GM18858 (cell line): ENCODE measurements around the gene KLF13.

ENCODE experiments used
- ATAC-seq: cut with Tn5 transposase; IDR thresholded peaks from one replicate; pipeline ENCODE4 v1.9.1; 2021; ENCODE audit not compliant: unreplicated experiment

KLF13 gene

DNA sequence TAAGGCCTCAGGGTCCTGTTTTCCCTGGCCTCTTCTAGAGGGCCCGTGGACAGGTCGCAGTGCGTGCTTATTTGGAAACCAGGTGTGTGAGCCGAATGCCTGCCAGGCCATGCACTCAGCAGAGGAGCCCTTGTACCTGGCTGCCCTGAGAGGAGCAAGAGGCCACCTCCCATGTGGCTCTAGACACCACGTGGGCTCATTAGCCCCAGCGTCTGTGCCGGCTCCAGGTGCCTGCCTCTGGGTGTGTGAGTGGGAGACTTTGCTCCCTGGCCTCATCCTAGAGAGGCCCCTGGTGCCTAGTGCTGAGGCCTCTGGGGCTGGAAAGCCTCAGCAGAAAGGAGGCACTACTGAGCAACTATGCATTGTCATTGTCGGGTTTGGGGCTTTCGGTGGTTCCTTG lies 50.4 kb downstream of the KLF13 start:
- no peak for ATAC-seq

DNA sequence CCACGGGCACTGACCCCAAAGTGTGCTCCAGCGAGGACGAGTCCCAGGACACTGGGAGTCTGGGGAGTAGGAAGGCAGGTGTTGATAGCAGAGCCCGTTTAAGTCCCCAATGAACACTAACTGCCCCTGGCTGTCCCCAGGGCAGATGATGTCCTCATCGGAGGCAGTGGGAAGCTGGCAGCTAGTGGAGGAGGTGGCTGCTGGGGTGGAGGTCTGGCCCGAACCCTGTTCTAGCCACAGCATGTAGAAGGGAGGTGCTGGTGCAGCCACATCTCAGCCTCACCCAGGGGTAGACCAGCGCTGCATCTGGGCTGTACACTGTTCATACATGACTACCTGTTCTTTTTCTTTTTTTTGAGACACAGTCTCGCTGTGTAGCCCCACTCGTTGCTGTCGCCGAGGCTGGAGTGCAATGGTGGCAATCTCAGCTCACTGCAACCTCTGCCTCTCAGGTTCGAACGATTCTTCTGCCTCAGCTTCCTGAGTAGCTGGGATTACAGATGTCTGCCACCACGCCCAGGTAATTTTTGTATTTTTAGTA lies 51.8 kb downstream of the KLF13 start:
- no peak for ATAC-seq

DNA sequence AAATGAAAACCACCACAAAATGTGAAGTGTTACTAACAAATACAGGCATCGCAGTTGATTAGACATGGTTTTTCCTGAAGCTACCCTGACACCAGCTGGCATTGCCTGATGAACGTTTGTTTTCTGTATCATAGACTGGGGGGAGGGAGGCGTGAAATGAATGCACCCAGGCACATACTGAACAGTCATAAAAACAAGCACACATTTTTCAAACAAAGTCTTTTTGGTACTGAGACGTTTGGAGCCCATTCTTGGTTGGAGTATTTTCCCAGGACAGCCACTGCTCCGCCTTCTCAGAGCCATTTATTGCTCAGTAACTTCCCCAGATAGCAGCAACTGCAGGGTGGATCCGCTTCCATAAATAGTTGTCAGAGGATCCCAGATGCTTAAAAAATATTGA lies 52.4 kb downstream of the KLF13 start:
- ATAC-seq, result no peak

DNA sequence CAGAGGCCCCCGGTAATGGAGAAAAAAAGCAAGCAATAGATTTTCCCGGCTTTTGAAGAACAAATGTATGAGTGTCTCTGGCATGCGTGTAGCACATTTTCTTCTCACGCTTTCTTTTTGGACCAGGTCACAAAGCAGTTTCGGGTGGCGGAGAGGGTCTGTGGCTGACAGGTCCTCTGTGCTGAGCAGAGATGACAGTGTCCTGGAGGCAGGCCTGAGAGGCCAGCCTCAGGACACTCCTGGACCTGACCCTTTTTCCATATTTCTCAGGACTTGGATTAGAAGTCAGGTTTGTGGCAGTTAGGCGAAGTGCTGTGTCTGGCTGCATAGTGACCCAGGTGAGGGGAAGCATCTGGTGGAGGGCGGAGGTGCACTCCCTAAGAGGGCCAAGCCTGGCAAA lies 52.9 kb downstream of the KLF13 start:
- no peak for ATAC-seq

DNA sequence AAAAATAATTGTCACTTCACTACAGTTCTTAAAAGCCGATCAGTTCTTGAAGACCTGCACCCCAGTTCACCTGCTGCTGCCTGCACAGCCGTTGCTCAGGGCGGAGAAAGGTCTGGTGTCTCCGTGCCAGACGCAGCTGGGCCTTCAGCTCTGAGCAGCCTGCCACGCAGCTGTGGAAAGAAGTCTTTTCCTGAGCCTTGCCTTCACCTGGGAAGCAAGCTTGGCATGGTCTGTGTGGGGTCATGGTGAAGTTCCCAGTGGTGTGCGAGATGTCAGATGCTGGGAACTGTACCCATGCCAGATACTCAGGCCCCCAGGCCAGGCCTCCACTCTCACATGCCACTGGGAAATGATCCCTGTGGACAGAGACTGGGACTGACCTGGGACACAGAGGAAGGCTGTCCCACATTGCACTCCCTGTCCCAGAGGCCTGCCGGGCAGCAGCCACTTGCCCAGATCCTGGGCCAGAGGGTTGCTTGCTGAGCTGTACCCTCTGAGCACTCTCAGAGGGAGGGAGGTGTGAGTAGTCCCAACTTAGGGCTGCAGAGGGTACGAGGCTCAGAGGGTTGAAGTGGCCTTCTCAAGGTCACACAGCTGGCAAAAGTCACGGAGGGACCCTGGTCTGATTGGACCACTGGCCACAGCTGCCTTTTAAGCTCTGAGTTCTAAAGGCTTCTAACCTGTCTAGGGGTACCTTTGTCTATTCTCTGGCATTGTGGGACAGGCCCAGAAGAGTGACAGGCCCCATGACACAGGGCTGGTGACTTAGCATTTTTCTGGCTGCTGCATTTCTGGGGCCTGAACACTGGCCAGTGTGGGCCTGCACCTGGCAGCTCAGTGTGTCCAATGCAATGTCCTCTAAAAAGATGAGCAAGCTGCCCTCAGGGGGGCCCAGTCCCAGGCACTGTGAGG lies 55.4 kb downstream of the KLF13 start:
- no peak for ATAC-seq

DNA sequence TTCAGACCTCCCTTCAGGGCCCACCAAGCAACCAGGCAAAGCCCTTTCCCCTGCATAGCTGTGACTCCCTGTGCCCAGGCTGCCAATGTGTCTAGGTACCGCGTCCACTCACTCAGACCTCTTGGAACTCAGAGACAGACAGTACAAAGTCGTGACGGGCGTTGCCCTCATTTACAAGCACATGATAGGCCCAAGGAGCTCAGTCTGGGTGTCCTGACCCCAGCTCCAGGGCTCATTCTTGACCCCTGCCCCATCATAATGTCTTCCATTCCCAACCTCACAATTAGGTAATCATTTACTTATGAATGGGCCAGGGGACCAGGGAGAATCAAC lies 56.0 kb downstream of the KLF13 start:
- no peak for ATAC-seq

DNA sequence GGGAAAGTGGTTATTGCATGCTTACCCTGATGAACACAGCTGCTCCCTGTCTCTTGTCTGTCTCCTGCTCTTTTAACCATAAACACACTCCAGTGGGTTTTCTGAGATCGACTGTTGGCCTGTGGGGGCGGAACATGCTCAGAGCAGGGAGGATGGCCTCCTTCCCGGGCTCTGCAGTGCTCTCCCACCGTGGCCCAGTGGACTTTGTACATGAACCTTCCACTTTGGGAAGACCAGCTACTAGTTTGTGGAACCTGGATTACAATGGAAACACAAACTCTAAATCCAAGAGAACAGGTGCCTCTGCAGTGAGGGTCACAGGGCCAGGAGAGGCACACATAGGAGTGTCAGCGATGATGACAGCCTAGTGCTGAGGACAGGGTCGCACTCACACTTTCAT lies 56.5 kb downstream of the KLF13 start:
- ATAC-seq, result no peak

DNA sequence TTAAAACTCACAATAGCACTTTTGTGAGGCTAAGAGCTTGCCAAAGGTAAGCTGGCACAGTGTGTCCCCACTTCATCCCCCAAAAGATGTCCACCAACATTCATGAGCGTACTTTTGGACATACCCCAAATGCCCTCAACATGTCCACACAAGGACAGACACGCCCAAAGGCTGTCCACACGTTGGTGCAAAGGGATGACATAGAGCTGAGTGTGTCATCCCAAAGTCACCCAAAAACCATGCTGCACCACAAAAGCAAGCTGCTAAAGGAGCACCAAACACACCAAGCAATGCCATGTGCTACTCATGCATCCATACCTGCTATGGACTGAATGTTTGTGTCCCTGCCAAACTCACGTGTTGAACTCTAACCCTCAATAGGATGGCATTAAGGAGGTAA lies 57.9 kb downstream of the KLF13 start:
- ATAC-seq, result no peak

DNA sequence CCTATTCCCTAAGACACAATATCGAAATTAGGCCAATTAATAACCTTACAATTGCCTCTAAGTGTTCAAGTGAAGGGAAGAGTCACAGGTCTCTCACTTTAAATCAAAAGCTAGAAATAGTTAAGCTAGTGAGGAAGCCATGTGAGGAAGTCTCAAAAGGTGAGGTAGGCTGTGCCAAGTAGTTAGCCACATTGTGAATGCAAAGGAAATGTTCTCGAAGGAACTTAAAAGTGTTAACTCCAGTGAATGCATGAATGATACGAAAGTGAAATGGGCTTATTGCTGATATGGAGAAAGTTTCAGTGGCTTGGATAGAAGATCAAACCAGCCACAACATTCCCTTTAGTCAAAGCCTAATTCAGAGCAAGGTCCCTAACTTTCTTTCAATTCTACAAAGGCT lies 59.1 kb downstream of the KLF13 start:
- no peak for ATAC-seq

DNA sequence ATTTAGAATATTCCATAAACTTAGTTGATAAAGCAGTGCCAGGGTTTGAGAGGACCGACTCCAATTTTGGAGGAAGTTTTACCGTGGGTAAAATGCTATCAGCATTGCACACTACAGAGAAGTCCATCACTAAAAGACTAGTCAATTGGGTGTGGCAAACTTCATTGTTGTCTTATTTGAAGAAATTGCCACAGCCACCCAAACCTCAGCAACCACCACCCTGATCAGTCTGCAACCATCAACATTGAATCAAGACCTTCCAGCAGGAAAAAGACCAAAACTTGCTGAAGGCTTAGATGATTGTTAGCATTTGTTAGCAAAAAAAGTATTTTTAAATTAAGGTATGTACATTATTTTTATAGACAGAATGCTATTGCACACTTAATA lies 60.5 kb downstream of the KLF13 start:
- ATAC-seq, result no peak

DNA sequence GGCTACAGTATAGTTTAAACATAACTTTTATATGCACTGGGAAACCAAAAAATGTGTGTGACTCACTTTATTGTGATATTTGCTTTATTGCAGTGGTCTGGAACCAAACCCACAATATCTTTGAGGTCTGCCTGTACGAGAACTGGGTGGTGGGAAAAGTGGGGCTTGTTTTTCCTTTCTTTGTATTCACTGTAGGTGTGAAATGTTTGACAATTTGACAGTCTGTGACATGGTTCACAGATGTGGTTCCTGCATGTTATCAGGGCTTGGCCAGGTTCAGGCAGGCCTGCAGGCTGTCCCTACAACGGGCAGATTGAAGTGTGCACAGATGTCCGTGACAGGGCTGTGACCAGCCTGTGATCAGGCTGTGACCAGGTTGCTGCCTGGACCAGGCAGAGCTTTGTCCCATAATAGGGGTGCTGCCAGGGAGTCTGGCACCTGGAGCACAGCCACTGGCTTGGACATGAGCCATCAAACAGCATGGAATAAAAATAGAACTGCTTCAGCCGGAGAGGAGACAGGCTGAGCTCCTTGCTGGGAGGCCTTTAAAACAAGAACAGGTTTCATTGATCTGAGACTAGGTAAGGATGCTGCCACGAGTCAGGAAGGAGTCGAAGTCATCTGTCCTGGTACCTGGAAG lies 61.0 kb downstream of the KLF13 start:
- no peak for ATAC-seq

DNA sequence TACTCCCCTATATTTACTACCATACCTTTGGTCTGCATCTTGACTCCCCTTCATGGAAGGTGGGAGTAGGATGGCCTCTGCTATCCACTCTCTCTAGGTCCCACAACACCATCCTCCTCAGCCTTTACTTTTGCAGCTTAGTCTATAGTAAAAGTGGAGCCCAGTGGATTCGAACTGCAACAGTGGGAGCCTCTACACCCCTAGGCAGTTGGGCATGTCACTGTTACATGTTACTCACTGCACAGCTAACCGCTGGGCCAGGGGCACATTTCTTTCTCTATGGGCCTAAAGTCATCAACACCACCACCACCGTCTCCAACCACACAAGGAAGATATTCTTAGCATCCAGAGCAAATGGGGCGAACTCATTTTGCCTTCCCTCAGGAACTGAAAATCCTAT lies 62.9 kb downstream of the KLF13 start:
- no peak for ATAC-seq

DNA sequence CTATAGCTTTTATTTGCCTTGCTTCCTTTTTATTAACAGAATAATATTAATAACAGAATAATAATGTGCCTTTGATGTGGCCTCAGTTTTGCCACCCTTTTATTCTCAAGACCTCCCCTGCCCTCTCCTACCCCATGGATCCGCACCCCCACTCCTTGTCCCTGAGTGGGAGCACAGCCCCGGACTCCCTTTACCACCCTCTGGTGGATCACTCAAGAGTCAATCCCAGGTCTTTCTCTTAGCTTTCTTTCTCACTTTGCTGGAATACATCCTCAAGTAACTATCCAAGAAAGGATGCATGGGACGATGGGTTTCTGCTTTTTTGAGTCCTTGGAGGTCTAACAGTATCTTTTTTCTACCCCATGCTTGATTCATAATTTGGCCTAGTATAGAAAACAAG lies 63.4 kb downstream of the KLF13 start:
- ATAC-seq, result no peak

DNA sequence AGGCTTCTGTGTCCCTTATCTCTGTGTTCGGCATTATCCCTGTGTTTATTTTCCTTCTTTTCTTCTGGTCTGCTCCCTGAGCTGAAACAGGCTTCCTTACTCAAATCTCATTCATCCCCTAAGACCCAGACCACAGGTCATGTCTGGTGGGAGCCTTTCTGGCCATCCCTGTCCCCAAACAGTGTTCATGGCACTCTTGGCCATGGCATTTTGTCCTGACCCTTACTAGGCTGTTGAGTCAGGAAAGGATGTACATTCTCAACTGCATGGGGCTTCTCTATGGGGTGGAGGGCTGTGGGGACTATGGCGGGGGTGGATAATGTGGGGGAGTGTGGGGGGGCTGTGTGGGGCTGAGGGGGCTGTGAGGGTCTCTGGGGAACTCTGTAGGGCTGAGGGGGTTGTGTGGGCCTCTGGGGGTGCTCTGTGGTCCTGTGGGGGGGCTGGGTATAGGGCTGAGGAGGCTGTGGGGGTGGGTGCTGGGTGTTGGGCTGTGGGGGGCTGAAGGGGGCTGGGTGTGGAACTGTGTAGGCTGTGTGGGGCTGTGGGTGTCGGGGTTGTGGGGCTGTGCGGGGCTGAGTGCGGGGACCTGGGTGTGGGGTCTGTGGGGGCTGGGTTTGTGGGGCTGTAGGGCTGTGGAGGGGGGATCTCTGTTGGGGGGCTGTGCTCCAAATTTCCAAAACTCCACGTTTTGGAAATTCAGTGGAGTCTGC lies 64.3 kb downstream of the KLF13 start:
- ATAC-seq, result no peak

DNA sequence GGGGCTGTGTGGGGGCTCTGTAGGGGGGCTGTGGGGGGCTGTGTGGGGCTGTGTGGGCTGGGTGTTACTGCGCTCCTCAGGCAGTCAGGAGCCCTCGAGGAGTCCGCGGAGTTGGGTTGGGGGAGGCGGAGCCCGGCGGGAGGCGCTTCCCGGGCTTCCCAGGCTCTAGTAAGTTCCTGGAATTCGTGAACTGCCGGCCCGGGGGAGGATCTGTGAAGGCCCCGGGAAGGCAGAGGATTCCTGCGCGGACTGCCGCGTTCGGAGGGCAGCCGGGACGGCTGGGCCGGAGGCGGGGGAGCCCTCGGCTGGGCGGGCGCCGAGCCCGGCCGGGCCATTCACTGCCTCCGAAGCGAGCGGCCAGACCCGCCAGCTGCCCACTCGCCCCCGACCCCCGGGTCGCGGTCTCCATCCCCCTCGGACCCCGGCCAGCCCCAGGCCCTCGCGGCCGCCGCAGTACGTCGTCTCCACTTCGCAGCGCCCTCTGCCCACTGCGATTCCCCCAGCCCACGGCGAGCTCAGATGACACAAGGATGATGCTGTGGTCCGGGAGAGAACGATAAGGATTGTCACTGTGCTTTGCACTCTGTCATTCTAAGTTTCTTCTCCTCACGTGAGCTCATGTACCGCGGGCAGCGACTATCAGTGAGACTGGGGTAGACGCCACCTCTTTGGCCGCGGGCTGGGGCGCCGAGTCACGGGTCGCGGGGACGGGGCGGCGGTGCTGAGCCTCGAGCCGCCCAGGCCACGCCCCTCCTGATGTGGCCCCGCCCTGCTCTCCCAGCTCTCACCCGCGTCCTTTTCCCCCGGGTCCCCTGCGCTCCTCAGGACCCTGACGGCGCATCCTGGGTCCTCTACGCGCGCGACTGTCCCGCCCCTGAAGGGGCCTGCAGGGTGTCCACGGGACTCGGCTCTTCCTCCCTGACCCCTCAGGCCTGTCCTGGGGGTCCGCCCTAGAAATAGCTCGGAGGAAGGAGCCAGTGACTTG lies 65.3 kb downstream of the KLF13 start:
- peak; percentile 73 for ATAC-seq

DNA sequence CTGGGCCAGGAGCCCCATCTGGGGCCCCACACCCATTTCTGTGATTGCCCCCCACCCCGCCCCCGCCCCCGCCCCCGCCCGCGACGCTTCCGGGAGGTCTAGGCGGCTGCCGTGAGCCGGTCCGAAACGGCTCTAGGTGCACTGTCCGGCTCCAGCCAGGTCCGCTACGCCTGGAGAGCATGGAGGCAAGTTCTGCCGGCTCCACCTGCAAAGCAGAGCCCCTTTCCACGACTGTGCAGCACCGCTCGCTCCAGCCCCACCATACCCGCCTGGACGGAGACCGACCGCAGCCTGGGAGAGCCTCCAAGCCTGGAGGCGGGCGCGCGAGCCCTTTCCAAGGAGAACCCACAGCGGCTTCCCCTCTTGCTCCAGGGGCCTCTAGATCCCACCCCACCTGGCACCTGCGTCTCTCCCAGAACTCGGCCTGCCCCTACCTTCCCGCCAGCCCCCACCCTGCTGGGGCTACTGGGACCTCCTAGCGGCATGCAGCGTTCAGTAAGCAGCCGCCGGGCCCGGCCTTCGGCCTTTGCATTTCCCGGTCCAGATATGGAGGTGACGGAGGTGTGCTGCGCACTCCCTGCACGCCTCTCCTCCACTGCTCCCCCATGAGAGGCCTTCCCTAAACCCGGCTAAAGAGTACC lies 66.2 kb downstream of the KLF13 start:
- peak; percentile 14 for ATAC-seq

DNA sequence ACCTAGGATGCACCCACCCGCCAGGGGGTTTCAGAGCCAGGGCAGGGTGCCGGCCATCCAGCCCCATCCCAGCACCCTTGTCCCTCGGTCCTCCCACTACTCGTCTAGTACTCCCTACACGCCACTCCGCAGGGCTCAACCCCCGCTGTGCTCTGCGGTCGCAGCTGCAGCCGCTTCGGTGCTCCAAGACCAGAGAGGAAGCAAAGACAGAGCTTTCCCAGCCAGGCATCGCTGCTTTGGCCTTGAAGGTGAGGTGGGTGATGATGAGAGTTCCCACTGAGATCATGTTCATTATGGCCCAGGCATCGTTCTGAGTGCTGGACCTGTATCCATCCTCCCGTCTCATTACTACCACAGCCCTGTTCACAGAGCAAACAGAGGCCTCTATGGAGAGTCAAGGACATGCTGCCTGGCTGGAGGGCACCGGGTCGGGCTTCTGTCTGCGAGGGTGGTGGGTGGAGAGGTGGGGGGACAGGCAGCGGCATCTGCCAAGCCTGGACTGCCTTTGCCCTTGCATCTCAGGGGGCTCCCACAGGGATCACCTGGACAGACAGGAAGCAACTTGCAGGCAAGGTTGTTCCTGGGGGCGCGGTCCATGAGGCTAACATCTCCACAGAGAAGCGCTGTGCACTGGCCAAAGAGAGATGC lies 66.9 kb downstream of the KLF13 start:
- ATAC-seq, result no peak

DNA sequence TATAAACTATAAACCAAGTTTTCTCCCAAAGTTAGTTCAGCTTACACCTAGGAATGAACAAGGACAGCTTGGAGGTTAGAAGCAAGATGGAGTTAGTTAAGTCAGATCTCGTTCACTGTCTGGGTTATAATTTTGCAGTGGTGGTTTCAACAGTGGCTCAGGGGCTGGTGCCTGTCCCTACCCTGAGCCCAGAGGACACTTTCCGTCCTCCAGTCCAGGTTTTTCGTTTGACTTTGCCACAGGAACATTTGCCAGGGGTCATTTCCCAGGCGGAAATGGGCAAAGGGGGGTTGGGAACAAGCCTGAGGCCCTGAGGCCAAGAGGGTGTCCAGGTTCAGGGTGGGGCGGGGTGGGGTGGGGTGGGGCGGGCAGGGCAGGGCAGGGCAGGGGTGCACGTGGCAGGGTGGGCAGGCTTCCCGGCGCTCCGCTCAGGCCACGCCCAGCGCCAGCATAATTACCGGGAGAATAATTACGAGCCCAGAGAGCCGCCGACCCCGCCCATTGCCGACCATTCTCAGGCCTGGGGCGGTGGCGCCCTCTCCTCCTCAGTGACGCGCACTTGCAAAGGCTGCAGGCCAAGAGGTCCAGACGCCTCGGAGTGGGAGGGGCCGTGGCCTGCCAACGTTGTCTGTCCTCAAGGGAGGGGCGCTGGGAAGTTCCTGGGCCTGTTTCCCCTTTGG lies 70.4 kb downstream of the KLF13 start:
- ATAC-seq, result no peak
